HepG2 (cell line): ENCODE measurements around the gene DGCR8. TPM values are rescaled to one million over a fixed set of nuclear protein-coding genes. Genes with fewer than 3 reads are reported as not detected.

Source experiments
- ATAC-seq: fragments of 200-7000 bp; cut with Tn5 transposase; 3 replicates; pipeline ENCODE4 v1.9.1; 2020; ENCODE audit warnings: mild to moderate bottlenecking, moderate library complexity
- BruUV-seq: library from RNA; stranded (reverse); fragments of 400-500 nt; replicated peaks from 2 replicates; lab custom pipeline; 2021; lab: Mats Ljungman, UMichigan
- CTCF ChIA-PET: fragments of 300-600 bp; formaldehyde crosslinking; extraction: SDS; loops from one replicate; lab custom pipeline; 2021; ENCODE audit warnings: low total read pairs, inconsistent platforms, low intra/inter-chr PET ratio; lab: Yijun Ruan, JAX
- POLR2A ChIA-PET: fragments of 350-600 bp; sonication (Branson Sonifier 250); formaldehyde crosslinking; loops from one replicate; lab custom pipeline; 2020; ENCODE audit warnings: antibody characterized with exemption, inconsistent platforms; lab: Yijun Ruan, JAX
- DNase-seq: peaks from one replicate; pipeline ENCODE4 v3.0.0-alpha.2; 2015; ENCODE audit warnings: low spot score
- FAIRE-seq: peaks from 3 replicates; lab custom pipeline; 2011; peaks lifted over from hg19 to GRCh38; lab: Jason Lieb, UNC
- H2AFZ ChIP-seq: one replicate; pipeline ENCODE4 v1.6.1; 2011; ENCODE audit warnings: low read length, inconsistent platforms
- H3K27ac ChIP-seq: fragments of 300-600 bp; 3 replicates; pipeline ENCODE4 v1.8.0; 2011; ENCODE audit warnings: mixed run types, mild to moderate bottlenecking, mixed read lengths, low read length, inconsistent platforms; ENCODE audit not compliant: insufficient read depth; ENCODE audit errors: extremely low read length
- H3K27me3 ChIP-seq, 2 experiments: fragments of 200-600 bp in 1 of 2; 2 replicates in 1 of 2; 3 replicates in 1 of 2; pipeline versions ENCODE4 v1.6.0 to v1.8.0; 2011; ENCODE audit warnings: low read length in 2 of 2, mild to moderate bottlenecking in 2 of 2, moderate library complexity in 2 of 2, inconsistent platforms in 1 of 2; ENCODE audit not compliant: insufficient read depth in 2 of 2, control insufficient read depth in 1 of 2
- H3K36me3 ChIP-seq, 2 experiments: fragments of 200-600 bp in 1 of 2; replicated peaks in 1 of 2; 2 replicates in 1 of 2; 3 replicates in 1 of 2; pipeline versions ENCODE4 v1.5.1 to v1.8.0; 2011; ENCODE audit warnings: low read length in 2 of 2, inconsistent platforms in 1 of 2; ENCODE audit not compliant: insufficient read depth in 2 of 2, control insufficient read depth in 1 of 2
- H3K4me1 ChIP-seq: 2 replicates; pipeline ENCODE4 v1.5.1; 2012; ENCODE audit warnings: low read length, inconsistent platforms; ENCODE audit not compliant: insufficient read depth
- H3K4me2 ChIP-seq: 2 replicates; pipeline ENCODE4 v1.6.0; 2011; ENCODE audit warnings: low read depth, low read length, inconsistent platforms
- H3K4me3 ChIP-seq, 3 experiments: fragments of 200-600 bp in 1 of 3; sonication (generic), shearing (Covaris generic) in 1 of 3; replicated peaks in 1 of 3; 2 replicates each; pipeline ENCODE4 v1.5.1; 2011 to 2016; ENCODE audit warnings: low read length in 3 of 3, inconsistent platforms in 2 of 3, low read depth in 2 of 3, mild to moderate bottlenecking in 2 of 3, control low read depth in 1 of 3, mixed read lengths in 1 of 3; ENCODE audit not compliant: insufficient read depth in 1 of 3
- H3K79me2 ChIP-seq: one replicate; pipeline ENCODE4 v1.6.1; 2011; ENCODE audit warnings: low read length, inconsistent platforms; ENCODE audit not compliant: insufficient read depth
- H3K9ac ChIP-seq: 2 replicates; pipeline ENCODE4 v1.6.0; 2011; ENCODE audit warnings: mild to moderate bottlenecking, low read depth, low read length, inconsistent platforms; ENCODE audit not compliant: insufficient read depth
- H3K9me3 ChIP-seq: 2 replicates; pipeline ENCODE4 v1.5.1; 2012; ENCODE audit warnings: mild to moderate bottlenecking, low read length
- H4K20me1 ChIP-seq: 2 replicates; pipeline ENCODE4 v1.6.0; 2011; ENCODE audit warnings: inconsistent platforms, mild to moderate bottlenecking, low read length, moderate library complexity; ENCODE audit not compliant: insufficient read depth
- ARNT2 ChIP-seq: sonication (generic); formaldehyde crosslinking; IDR thresholded peaks from 2 replicates; pipeline ENCODE4 v1.8.0; 2022; ENCODE audit warnings: mild to moderate bottlenecking, low read depth, missing genetic modification reagents, moderate library complexity
- DNMT1 ChIP-seq: sonication (generic); formaldehyde crosslinking; IDR thresholded peaks from 2 replicates; pipeline ENCODE4 v1.5.1; 2020; ENCODE audit warnings: mild to moderate bottlenecking, missing genetic modification reagents
- KLF13 ChIP-seq: sonication (generic); formaldehyde crosslinking; IDR thresholded peaks from 2 replicates; pipeline ENCODE4 v1.4.0; 2020; ENCODE audit warnings: mild to moderate bottlenecking, missing genetic modification reagents
- MAFF ChIP-seq: IDR thresholded peaks from 2 replicates; pipeline ENCODE4 v1.6.1; 2011; ENCODE audit warnings: low read depth, low read length, improper control_type of control experiment
- MZF1 ChIP-seq: sonication (generic); formaldehyde crosslinking; IDR thresholded peaks from 2 replicates; pipeline ENCODE4 v1.8.1; 2023; ENCODE audit warnings: mild to moderate bottlenecking, missing genetic modification reagents, borderline replicate concordance
- PCBP1 ChIP-seq: fragments of 200-400 bp; formaldehyde crosslinking; IDR thresholded peaks from 2 replicates; pipeline ENCODE4 v1.6.1; 2017; ENCODE audit warnings: mild to moderate bottlenecking, low read depth, low read length, borderline replicate concordance
- SMYD3 ChIP-seq: sonication (generic); formaldehyde crosslinking; IDR thresholded peaks from 2 replicates; pipeline ENCODE4 v1.8.1; 2023; ENCODE audit warnings: mild to moderate bottlenecking, missing genetic modification reagents
- TAF1 ChIP-seq: sonication (generic); formaldehyde crosslinking; IDR thresholded peaks from 2 replicates; pipeline ENCODE4 v1.4.0; 2020; ENCODE audit warnings: missing genetic modification reagents
- U2AF2 ChIP-seq: fragments of 200-400 bp; formaldehyde crosslinking; IDR thresholded peaks from 2 replicates; pipeline ENCODE4 v1.6.1; 2017; ENCODE audit warnings: low read depth, mild to moderate bottlenecking, low read length
- ZNF160 ChIP-seq: sonication (generic); formaldehyde crosslinking; IDR thresholded peaks from 2 replicates; pipeline ENCODE4 v1.8.0; 2022; ENCODE audit warnings: mild to moderate bottlenecking, inconsistent platforms, missing genetic modification reagents
- ZNF207 ChIP-seq: fragments of 450-650 bp; IDR thresholded peaks from 2 replicates; pipeline ENCODE4 v1.6.1; 2016; ENCODE audit warnings: antibody characterized with exemption, borderline replicate concordance
- ZNF274 ChIP-seq: sonication (generic); formaldehyde crosslinking; IDR thresholded peaks from 2 replicates; pipeline ENCODE4 v1.5.1; 2020; ENCODE audit warnings: mild to moderate bottlenecking, missing genetic modification reagents
- ZSCAN12 ChIP-seq: sonication (generic); formaldehyde crosslinking; IDR thresholded peaks from 2 replicates; pipeline ENCODE4 v1.9.0; 2021; ENCODE audit warnings: mild to moderate bottlenecking, missing genetic modification reagents
- WGBS: methylation state at CpG from one replicate; pipeline ENCODE4 v1.1.6; 2017; ENCODE audit warnings: low lambda C conversion rate; 5-methylcytosine and 5-hydroxymethylcytosine counted together
- in situ Hi-C: cut with HindIII; loops from 2 replicates; pipeline ENCODE4 v1.10.0; 2017; ENCODE audit warnings: low pct_unique_long_range_greater_than_20kb; ENCODE audit not compliant: extremely low pct_ligation_motif_present
- intact Hi-C: fragments of 100-400 bp; cut with micrococcal nuclease; formaldehyde crosslinking; loops from one replicate; pipeline ENCODE4 v1.10.0; 2022; ENCODE audit not compliant: unreplicated experiment
- polyA plus RNA-seq, 8 experiments: library from polyadenylated mRNA; depleted of rRNA in 3 of 8; stranded (reverse) in 7 of 8; unstranded in 1 of 8; fragments of >200 nt; fragmentation: Illumina TruSeq in 4 of 8; extraction: Trizol in 4 of 8; gene quantifications; 2 replicates each; pipeline versions ENCODE4 v1.2.1 to v1.2.3, GENCODE V29; 2011 to 2016; ENCODE audit warnings: low read depth in 4 of 8, missing spikeins in 1 of 8, mixed read lengths in 1 of 8; ENCODE audit not compliant: insufficient read depth in 1 of 8
- total RNA-seq, 5 experiments: library from RNA; depleted of rRNA; stranded (reverse); fragments of >200 nt; fragmentation: Illumina TruSeq; extraction: Trizol; gene quantifications; 2 replicates each; pipeline ENCODE4 v1.2.3, GENCODE V29; 2016; ENCODE audit warnings: low read depth in 1 of 5
- TF ChIP-seq, protein P1 (sequence below): sonication (generic); formaldehyde crosslinking; IDR thresholded peaks from 2 replicates; pipeline ENCODE4 v1.4.0; 2020; ENCODE audit warnings: missing genetic modification reagents
- TF ChIP-seq, protein P2 (sequence below): sonication (generic); formaldehyde crosslinking; IDR thresholded peaks from 2 replicates; pipeline ENCODE4 v1.9.0; 2021; ENCODE audit warnings: missing genetic modification reagents, borderline replicate concordance

DGCR8 gene
- total and polyA plus RNA-seq, 2 of the 13 experiments (the other 11 are each of a cell fraction or from before 2014, with no cell fraction given), result 10.2 to 23.2 TPM

DNA sequence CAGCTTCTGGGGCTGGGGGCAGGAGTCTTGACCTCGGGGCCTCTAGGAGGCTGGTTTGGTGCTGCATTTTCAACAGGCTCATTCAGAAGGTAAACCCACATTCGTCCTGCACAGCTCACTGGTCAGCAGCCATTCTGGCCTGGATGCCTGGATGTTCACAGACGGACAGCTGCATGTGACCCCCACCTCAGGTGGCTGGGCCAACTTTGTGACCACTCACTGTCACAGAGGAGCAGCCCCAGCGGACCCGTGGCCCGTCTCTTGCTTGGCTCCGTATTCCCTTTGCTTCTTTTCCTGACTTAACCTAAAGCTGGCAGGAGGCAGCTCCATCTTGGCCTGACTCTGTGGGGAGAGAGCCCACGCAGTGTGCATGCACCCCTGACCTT lies 8.2 kb downstream of the DGCR8 start:
- Histone ChIP-seq H3K79me2 (peaks cover 37% of the 10 kb centered on the region), H3K27me3 (no peaks in the 10 kb centered on the region), H3K9ac (no peak overlapping the region), H2AFZ (no peak overlapping the region), H3K4me2 (no peak overlapping the region), H3K4me1 (peaks cover 24% of the 10 kb centered on the region), H3K4me3 (no peak overlapping the region)
- intact Hi-C loops, result no loop called here
- no TSS peak for BruUV-seq
- FAIRE-seq (no peak), DNase-seq (no peak)
- TF ChIP-seq, protein P1, sequence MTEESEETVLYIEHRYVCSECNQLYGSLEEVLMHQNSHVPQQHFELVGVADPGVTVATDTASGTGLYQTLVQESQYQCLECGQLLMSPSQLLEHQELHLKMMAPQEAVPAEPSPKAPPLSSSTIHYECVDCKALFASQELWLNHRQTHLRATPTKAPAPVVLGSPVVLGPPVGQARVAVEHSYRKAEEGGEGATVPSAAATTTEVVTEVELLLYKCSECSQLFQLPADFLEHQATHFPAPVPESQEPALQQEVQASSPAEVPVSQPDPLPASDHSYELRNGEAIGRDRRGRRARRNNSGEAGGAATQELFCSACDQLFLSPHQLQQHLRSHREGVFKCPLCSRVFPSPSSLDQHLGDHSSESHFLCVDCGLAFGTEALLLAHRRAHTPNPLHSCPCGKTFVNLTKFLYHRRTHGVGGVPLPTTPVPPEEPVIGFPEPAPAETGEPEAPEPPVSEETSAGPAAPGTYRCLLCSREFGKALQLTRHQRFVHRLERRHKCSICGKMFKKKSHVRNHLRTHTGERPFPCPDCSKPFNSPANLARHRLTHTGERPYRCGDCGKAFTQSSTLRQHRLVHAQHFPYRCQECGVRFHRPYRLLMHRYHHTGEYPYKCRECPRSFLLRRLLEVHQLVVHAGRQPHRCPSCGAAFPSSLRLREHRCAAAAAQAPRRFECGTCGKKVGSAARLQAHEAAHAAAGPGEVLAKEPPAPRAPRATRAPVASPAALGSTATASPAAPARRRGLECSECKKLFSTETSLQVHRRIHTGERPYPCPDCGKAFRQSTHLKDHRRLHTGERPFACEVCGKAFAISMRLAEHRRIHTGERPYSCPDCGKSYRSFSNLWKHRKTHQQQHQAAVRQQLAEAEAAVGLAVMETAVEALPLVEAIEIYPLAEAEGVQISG (CRISPR knock-in tag), result no peak
- TF ChIP-seq ZNF274 (CRISPR knock-in tag), result no peak
- no peak for TF ChIP-seq MAFF
- no peak for TF ChIP-seq ARNT2 (CRISPR knock-in tag)
- no peak for TF ChIP-seq ZNF207
- no peak for TF ChIP-seq U2AF2
- no peak for TF ChIP-seq ZSCAN12
- TF ChIP-seq KLF13, result no peak
- no peak for TF ChIP-seq SMYD3 (CRISPR knock-in tag)
- no peak for TF ChIP-seq TAF1 (CRISPR knock-in tag)
- TF ChIP-seq DNMT1, result no peak
- no peak for TF ChIP-seq PCBP1
- TF ChIP-seq, protein P2, sequence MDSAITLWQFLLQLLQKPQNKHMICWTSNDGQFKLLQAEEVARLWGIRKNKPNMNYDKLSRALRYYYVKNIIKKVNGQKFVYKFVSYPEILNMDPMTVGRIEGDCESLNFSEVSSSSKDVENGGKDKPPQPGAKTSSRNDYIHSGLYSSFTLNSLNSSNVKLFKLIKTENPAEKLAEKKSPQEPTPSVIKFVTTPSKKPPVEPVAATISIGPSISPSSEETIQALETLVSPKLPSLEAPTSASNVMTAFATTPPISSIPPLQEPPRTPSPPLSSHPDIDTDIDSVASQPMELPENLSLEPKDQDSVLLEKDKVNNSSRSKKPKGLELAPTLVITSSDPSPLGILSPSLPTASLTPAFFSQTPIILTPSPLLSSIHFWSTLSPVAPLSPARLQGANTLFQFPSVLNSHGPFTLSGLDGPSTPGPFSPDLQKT, result no peak
- TF ChIP-seq ZNF160 (CRISPR knock-in tag), result no peak
- no peak for TF ChIP-seq MZF1 (CRISPR knock-in tag)
- TF ChIP-seq, all 625 proteins: peak for 0
- ChIA-PET POLR2A (no interaction called here), CTCF (no interaction called here)
- in situ Hi-C loops, result no loop called here
- peaks cover 58 to 77% of the 10 kb centered on the region in 2 experiments for H3K36me3 ChIP-seq
- no peak overlapping the region for H3K27ac ChIP-seq
- ATAC-seq, result no peak
- 95% methylated on average over 6 of the region's 8 CpGs for WGBS
- no peaks in the 10 kb centered on the region for H3K9me3 ChIP-seq
- peaks cover 8% of the 10 kb centered on the region; the same call in 1 of the 2 replicates for H4K20me1 ChIP-seq
